Endothelial cell of umbilical vein (primary cell): ENCODE data around the gene TTC29. TPM values are rescaled to one million over a fixed set of nuclear protein-coding genes. Genes with fewer than 3 reads are reported as not detected.

Experiments
- BruUV-seq: library from RNA; stranded (reverse); fragments of 400-500 nt; replicated peaks from 2 replicates; lab custom pipeline; 2021; lab: Mats Ljungman, UMichigan
- CTCF ChIA-PET: fragments of 300-600, 350-600 bp; sonication (Branson Sonifier 250); formaldehyde crosslinking; loops from one replicate; lab custom pipeline; 2021; ENCODE audit warnings: antibody characterized with exemption, inconsistent platforms; lab: Charles Lee
- POLR2A ChIA-PET: fragments of 300-600, 350-600 bp; sonication (Branson Sonifier 250); formaldehyde crosslinking; loops from one replicate; lab custom pipeline; 2021; ENCODE audit warnings: antibody characterized with exemption, inconsistent platforms; lab: Charles Lee
- DNase-seq: peaks from one replicate; pipeline ENCODE4 v3.0.0-alpha.2; 2011; ENCODE audit warnings: low read depth, low spot score
- FAIRE-seq: peaks from 2 replicates; lab custom pipeline; 2011; peaks lifted over from hg19 to GRCh38; lab: Jason Lieb, UNC
- H2AFZ ChIP-seq: 2 replicates; pipeline ENCODE4 v1.6.0; 2012; ENCODE audit warnings: low read depth, low read length, control low read depth, inconsistent platforms
- H3K27ac ChIP-seq: 2 replicates; pipeline ENCODE4 v1.5.1; 2011; ENCODE audit warnings: low read depth, mild to moderate bottlenecking, control low read depth, low read length, moderate library complexity; ENCODE audit not compliant: insufficient read depth
- H3K27me3 ChIP-seq, 2 experiments: 2 replicates each; pipeline versions ENCODE4 v1.6.0 to v1.6.1; 2011; ENCODE audit warnings: low read length in 2 of 2, mixed read lengths in 1 of 2; ENCODE audit not compliant: control insufficient read depth in 2 of 2, insufficient read depth in 2 of 2
- H3K36me3 ChIP-seq, 2 experiments: 2 replicates in 1 of 2; 3 replicates in 1 of 2; pipeline ENCODE4 v1.5.1; 2011; ENCODE audit warnings: low read length in 2 of 2, mild to moderate bottlenecking in 1 of 2, moderate library complexity in 1 of 2; ENCODE audit not compliant: control insufficient read depth in 2 of 2, insufficient read depth in 2 of 2; ENCODE audit errors: extremely low read depth in 1 of 2
- H3K4me1 ChIP-seq: 3 replicates; pipeline ENCODE4 v1.5.1; 2011; ENCODE audit warnings: mild to moderate bottlenecking, low read length; ENCODE audit not compliant: control insufficient read depth, insufficient read depth; ENCODE audit errors: extremely low read depth
- H3K4me2 ChIP-seq: 2 replicates; pipeline ENCODE4 v1.6.1; 2011; ENCODE audit warnings: low read length, control low read depth, mixed read lengths; ENCODE audit not compliant: insufficient read depth
- H3K4me3 ChIP-seq, 3 experiments: fragments of 200-600 bp in 1 of 3; sonication (generic), shearing (Covaris generic) in 1 of 3; replicated peaks in 1 of 3; 2 replicates each; pipeline ENCODE4 v1.5.1; 2011 to 2016; ENCODE audit warnings: control low read depth in 3 of 3, low read length in 3 of 3, mild to moderate bottlenecking in 2 of 3, inconsistent platforms in 1 of 3, low read depth in 1 of 3, moderate library complexity in 1 of 3; ENCODE audit not compliant: insufficient read depth in 1 of 3
- H3K79me2 ChIP-seq: 2 replicates; pipeline ENCODE4 v1.6.0; 2012; ENCODE audit warnings: low read length, inconsistent platforms; ENCODE audit not compliant: control insufficient read depth, insufficient read depth
- H3K9ac ChIP-seq: replicated peaks from 2 replicates; pipeline ENCODE3; 2011; ENCODE audit warnings: low read length, control low read depth; ENCODE audit not compliant: insufficient read depth; ENCODE audit errors: extremely low read depth
- H3K9me1 ChIP-seq: replicated peaks from 3 replicates; pipeline ENCODE4 v1.6.0; 2011; ENCODE audit warnings: mild to moderate bottlenecking, low read length; ENCODE audit not compliant: control insufficient read depth, insufficient read depth; ENCODE audit errors: extremely low read depth
- H3K9me3 ChIP-seq: replicated peaks from 2 replicates; pipeline ENCODE4 v1.5.1; 2012; ENCODE audit warnings: low read length, inconsistent platforms; ENCODE audit not compliant: control insufficient read depth, insufficient read depth
- H4K20me1 ChIP-seq: replicated peaks from 2 replicates; pipeline ENCODE3; 2011; ENCODE audit warnings: mild to moderate bottlenecking, low read length; ENCODE audit not compliant: control insufficient read depth, insufficient read depth; ENCODE audit errors: extremely low read depth
- CTCF ChIP-seq, 2 donors: IDR thresholded peaks; 1 replicate in 1 of 2; 2 replicates in 1 of 2; pipeline ENCODE4 v1.5.1; 2011; ENCODE audit warnings: low read length in 2 of 2, mild to moderate bottlenecking in 2 of 2, moderate library complexity in 2 of 2, control low read depth in 1 of 2, inconsistent platforms in 1 of 2, low read depth in 1 of 2; ENCODE audit not compliant: insufficient read depth in 1 of 2; ENCODE audit errors: extremely low read depth in 1 of 2
- EZH2 ChIP-seq: IDR thresholded peaks from 2 replicates; pipeline ENCODE4 v1.6.1; 2012; ENCODE audit warnings: borderline replicate concordance, low read depth, mild to moderate bottlenecking, moderate library complexity, low read length, inconsistent platforms; ENCODE audit not compliant: severe bottlenecking
- FOS ChIP-seq: IDR thresholded peaks from 2 replicates; pipeline ENCODE4 v1.6.1; 2011; ENCODE audit warnings: mild to moderate bottlenecking, low read length, moderate library complexity, borderline replicate concordance; ENCODE audit not compliant: insufficient read depth
- GATA2 ChIP-seq: IDR thresholded peaks from 2 replicates; pipeline ENCODE4 v1.7.0; 2011; ENCODE audit warnings: low read depth, mild to moderate bottlenecking, moderate library complexity, mixed read lengths, low read length; ENCODE audit not compliant: insufficient read length, insufficient read depth
- JUN ChIP-seq: IDR thresholded peaks from 2 replicates; pipeline ENCODE4 v1.6.1; 2011; ENCODE audit warnings: borderline replicate concordance, low read depth; ENCODE audit not compliant: insufficient read length, insufficient read depth
- MAX ChIP-seq: IDR thresholded peaks from 2 replicates; pipeline ENCODE4 v1.6.1; 2011; ENCODE audit not compliant: insufficient read depth, insufficient read length
- MYC ChIP-seq: IDR thresholded peaks from one replicate; pipeline ENCODE4 v1.6.1; 2011; ENCODE audit warnings: mild to moderate bottlenecking, low read depth, low read length
- POLR2A ChIP-seq: IDR thresholded peaks from 2 replicates; pipeline ENCODE4 v1.6.1; 2012; ENCODE audit warnings: low read depth, mild to moderate bottlenecking, control low read depth, low read length
- POLR2AphosphoS5 ChIP-seq: IDR thresholded peaks from 2 replicates; pipeline ENCODE4 v1.6.1; 2012; ENCODE audit warnings: low read depth, mild to moderate bottlenecking, control low read depth, low read length, moderate library complexity; ENCODE audit not compliant: insufficient read depth
- dilution Hi-C: fragments of 300-500 bp; cut with MboI; formaldehyde crosslinking; loops from one replicate; pipeline ENCODE4 v1.15.0; 2019; ENCODE audit warnings: low sequenced_read_pairs; ENCODE audit not compliant: extremely low pct_ligation_motif_present
- intact Hi-C: fragments of 100-400 bp; cut with micrococcal nuclease; formaldehyde crosslinking; loops from one replicate; pipeline ENCODE4 v1.10.0; 2022
- polyA plus RNA-seq, 4 experiments: library from polyadenylated mRNA; depleted of rRNA in 3 of 4; stranded (reverse) in 3 of 4; unstranded in 1 of 4; fragments of >200 nt; gene quantifications; 2 replicates each; pipeline versions ENCODE4 v1.2.1 to v1.2.3, GENCODE V29; 2011 to 2012; ENCODE audit warnings: missing spikeins in 1 of 4
- total RNA-seq: library from RNA; stranded (reverse); gene quantifications from 2 replicates; pipeline ENCODE4 v1.2.3, GENCODE V29; 2021

TTC29 gene
- total and polyA plus RNA-seq, 2 donors (not counting 3 experiments of a cell fraction or from before 2014, with no cell fraction given), result not detected

- dilution Hi-C loops, result no loop called here
- TF ChIP-seq FOS (no peak), CTCF (IDR thresholded peaks at IDR 0.05; ENCODE audit: extremely low read depth in 1 of 2, insufficient read depth in 1 of 2, low read depth in 1 of 2, low read length in 2 of 2) (no peak), POLR2AphosphoS5 (no peak), MAX (no peak), EZH2 (no peak), MYC (no peak), JUN (no peak), POLR2A (no peak), GATA2 (no peak)
- Histone ChIP-seq H3K9me3 (no peaks in the 10 kb centered on the region), H3K4me3 (no peak overlapping the region), H3K36me3 (no peaks in the 10 kb centered on the region), H3K4me2 (no peak overlapping the region), H3K9ac (no peak overlapping the region), H3K9me1 (no peaks in the 10 kb centered on the region), H3K4me1 (no peaks in the 10 kb centered on the region), H3K79me2 (no peaks in the 10 kb centered on the region), H3K27ac (no peak overlapping the region), H3K27me3 (peaks cover 2 to 6% of the 10 kb centered on the region in 2 experiments), H2AFZ (no peak overlapping the region), H4K20me1 (no peaks in the 10 kb centered on the region)
- no peak for DNase-seq
- intact Hi-C loops, result no loop called here
- BruUV-seq, result no TSS peak
- CTCF ChIA-PET, result interaction anchor here (1.2 kb wide), 1 partner anchor 8 kb away, joined by 3 read pairs; no protein-coding TSS in a partner anchor
- POLR2A ChIA-PET, result no interaction called here
- no peak for FAIRE-seq
These were observed 55.4 kb downstream of the TTC29 start for GRCh38 chr4:146890301-146890700.
